ENCODE measurements around the gene VPS9D1. TPM values are rescaled to one million over a fixed set of nuclear protein-coding genes. Genes with fewer than 3 reads are reported as not detected.
A peak's percentile ranks its signal among the peaks of the same experiment; 100 is the strongest.

The VPS9D1 gene
- polyA plus RNA-seq, 2 of the 4 experiments (the other 2 are of a cell fraction), result 2.1 to 5.4 TPM

DNA sequence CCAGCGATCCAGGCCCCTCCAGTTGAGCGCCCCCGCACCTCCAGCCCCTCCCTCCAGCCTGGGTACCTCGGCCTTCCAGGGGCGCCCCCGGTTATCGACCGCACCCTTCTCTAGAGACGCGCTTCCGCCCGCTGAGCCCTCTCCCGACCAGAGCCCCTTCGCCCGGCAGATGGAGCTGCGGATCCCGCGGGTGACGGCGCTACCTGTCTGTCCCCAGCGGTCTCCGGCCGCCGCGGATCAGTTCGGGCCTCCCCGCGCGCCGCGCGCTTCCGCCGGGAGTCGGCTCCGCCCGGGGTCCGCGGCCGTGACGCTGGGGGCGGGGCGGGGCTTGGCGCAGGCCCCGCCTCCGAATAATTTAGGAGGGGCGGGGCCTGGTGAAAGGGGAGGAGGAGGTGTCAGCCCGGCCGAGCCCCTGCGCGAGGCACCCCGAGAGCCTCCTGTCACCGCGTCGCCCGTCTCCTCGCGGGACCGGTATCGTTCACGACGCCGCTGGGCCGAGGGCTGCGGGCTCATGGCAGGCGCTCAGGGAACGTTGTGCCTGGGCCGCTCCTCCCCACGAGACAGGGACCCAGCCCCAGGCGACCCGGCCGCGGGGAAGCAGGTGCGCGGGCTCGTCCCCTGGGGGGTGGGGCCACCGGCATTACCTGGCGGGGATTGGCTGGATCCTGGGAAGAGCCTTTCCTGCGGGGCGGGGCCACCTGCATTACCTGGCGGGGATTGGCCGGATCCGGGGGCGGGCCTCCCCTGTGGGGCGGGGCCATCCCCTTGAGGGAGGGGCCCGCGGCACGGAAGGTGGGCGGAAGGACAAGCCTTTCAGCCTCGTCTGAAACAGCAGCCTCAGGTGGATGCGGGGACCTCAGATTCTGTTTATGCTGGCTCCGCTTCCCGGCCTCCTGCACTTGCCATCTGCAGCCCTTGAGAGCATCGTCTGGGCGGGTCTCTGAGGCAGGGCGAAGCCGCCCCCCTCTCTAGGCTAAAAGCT is 19.0 kb downstream of the VPS9D1 start, which contains the start of gene SPATA2L (continued):
- no peak for TF ChIP-seq GATA3 (IDR thresholded peaks at IDR 0.05; ENCODE audit: borderline replicate concordance)
- TF ChIP-seq RCOR1 (IDR thresholded peaks at IDR 0.05; ENCODE audit: low read depth, low read length), result no peak
- TF ChIP-seq, protein P1, sequence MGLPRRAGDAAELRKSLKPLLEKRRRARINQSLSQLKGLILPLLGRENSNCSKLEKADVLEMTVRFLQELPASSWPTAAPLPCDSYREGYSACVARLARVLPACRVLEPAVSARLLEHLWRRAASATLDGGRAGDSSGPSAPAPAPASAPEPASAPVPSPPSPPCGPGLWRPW (IDR thresholded peaks at IDR 0.05), result no peak
- no peak for TF ChIP-seq FOSB (CRISPR knock-in tag; IDR thresholded peaks at IDR 0.05)
- no peak for TF ChIP-seq FOXS1 (CRISPR knock-in tag; IDR thresholded peaks at IDR 0.05)
- TF ChIP-seq MAZ (IDR thresholded peaks at IDR 0.05; ENCODE audit: borderline replicate concordance, low read depth, low read length), result no peak
- TF ChIP-seq CBX2 (IDR thresholded peaks at IDR 0.05; ENCODE audit: borderline replicate concordance, low read depth), result no peak
- TF ChIP-seq ZSCAN20 (CRISPR knock-in tag; IDR thresholded peaks at IDR 0.05), result no peak
- no peak for TF ChIP-seq NFE2L2 (conservative IDR thresholded peaks at IDR 0.05; ENCODE audit: low read length)
- no peak for TF ChIP-seq EHMT2 (IDR thresholded peaks at IDR 0.05; ENCODE audit: low read depth)

DNA sequence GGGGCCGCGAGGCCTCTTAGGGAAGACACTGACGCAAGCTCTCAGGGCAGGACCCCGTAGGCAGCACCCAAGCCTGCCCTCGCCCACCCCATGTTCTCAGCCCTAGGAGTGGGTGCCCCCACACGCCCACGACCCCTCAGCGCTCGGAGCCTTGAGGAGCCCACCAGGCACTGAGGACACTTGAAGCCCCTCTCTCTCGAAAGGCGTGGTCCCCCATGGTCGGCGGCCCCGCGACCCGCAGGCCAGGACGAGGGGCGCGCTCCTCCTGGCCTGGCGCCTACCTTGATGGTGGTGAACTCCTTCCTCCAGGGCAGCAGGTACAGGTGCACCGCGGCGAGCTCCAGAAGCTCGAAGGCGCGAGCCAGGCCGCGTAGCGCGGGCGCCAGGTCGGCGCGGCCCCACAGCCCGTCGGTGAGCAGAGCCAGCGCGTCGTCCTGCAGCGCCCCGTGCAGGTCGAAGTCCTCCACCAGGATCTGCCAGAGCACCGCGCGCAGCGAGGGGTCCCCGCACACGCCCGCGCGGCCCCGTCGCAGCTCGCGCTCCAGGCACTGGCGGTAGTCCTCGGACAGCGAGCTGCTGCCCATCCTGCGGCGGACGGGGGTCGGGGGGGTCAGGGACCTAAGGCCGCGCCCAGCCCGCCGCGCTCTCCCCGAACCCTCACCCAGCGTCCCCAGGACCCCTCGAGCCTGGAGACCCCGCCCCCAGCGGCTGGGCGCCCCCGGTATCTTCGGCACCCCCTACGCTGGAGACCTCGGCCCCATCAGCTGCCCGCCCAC is 19.9 kb downstream of the VPS9D1 start:
- DNase-seq (ENCODE audit: low read depth in 1 of 2, low spot score in 1 of 2), result peak; percentile 60 to 72
- no peaks in the 10 kb centered on the region for H3K9me3 ChIP-seq
- H3K4me3 ChIP-seq, result peak overlapping the region; percentile 69
- no peak for FAIRE-seq
- ATAC-seq, result peak; percentile 54 to 60
- 5% methylated on average over 31 of the region's 78 CpGs for WGBS (ENCODE audit: missing lambda C conversion rate)
- ChIA-PET POLR2A (interaction anchor here (0.7 to 2.6 kb wide), 5 partner anchors 11 to 162 kb away, joined by 3 to 24 read pairs (median 4); partner anchors contain the start of genes CDK10, CHMP1A and SPATA33), CTCF (interaction anchor here (0.6 to 4.3 kb wide), 41 partner anchors 9 to 249 kb away, joined by 3 to 33 read pairs (median 6); partner anchors contain the start of genes CDK10, CPNE7 and SPIRE2)
- peak overlapping the region; percentile 98 for H3K4me2 ChIP-seq
- H3K4me1 ChIP-seq, result peaks cover 12% of the 10 kb centered on the region
- H3K27ac ChIP-seq, result peak overlapping the region; percentile 82 to 92
- TF ChIP-seq, protein P2, sequence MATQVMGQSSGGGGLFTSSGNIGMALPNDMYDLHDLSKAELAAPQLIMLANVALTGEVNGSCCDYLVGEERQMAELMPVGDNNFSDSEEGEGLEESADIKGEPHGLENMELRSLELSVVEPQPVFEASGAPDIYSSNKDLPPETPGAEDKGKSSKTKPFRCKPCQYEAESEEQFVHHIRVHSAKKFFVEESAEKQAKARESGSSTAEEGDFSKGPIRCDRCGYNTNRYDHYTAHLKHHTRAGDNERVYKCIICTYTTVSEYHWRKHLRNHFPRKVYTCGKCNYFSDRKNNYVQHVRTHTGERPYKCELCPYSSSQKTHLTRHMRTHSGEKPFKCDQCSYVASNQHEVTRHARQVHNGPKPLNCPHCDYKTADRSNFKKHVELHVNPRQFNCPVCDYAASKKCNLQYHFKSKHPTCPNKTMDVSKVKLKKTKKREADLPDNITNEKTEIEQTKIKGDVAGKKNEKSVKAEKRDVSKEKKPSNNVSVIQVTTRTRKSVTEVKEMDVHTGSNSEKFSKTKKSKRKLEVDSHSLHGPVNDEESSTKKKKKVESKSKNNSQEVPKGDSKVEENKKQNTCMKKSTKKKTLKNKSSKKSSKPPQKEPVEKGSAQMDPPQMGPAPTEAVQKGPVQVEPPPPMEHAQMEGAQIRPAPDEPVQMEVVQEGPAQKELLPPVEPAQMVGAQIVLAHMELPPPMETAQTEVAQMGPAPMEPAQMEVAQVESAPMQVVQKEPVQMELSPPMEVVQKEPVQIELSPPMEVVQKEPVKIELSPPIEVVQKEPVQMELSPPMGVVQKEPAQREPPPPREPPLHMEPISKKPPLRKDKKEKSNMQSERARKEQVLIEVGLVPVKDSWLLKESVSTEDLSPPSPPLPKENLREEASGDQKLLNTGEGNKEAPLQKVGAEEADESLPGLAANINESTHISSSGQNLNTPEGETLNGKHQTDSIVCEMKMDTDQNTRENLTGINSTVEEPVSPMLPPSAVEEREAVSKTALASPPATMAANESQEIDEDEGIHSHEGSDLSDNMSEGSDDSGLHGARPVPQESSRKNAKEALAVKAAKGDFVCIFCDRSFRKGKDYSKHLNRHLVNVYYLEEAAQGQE (IDR thresholded peaks at IDR 0.05), result no peak
- no peak for TF ChIP-seq SMC3 (IDR thresholded peaks at IDR 0.05)
- TF ChIP-seq, protein P3, sequence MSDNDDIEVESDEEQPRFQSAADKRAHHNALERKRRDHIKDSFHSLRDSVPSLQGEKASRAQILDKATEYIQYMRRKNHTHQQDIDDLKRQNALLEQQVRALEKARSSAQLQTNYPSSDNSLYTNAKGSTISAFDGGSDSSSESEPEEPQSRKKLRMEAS (IDR thresholded peaks at IDR 0.05), result peak; percentile 20; the same call in 1 of the 2 replicates
- TF ChIP-seq FOSB (CRISPR knock-in tag; IDR thresholded peaks at IDR 0.05), result no peak
- TF ChIP-seq RNF2 (IDR thresholded peaks at IDR 0.05; ENCODE audit: borderline replicate concordance, low read depth), result peak; percentile 51; the same call in 1 of the 2 replicates
- no peak for TF ChIP-seq MAZ (IDR thresholded peaks at IDR 0.05; ENCODE audit: borderline replicate concordance, low read depth, low read length)
- TF ChIP-seq, protein P4, sequence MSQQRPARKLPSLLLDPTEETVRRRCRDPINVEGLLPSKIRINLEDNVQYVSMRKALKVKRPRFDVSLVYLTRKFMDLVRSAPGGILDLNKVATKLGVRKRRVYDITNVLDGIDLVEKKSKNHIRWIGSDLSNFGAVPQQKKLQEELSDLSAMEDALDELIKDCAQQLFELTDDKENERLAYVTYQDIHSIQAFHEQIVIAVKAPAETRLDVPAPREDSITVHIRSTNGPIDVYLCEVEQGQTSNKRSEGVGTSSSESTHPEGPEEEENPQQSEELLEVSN (IDR thresholded peaks at IDR 0.05; ENCODE audit: borderline replicate concordance, low read depth), result peak; percentile 40; the same call in 1 of the 2 replicates
- TF ChIP-seq EP300 (IDR thresholded peaks at IDR 0.05), result no peak
- no peak for TF ChIP-seq KDM1A (IDR thresholded peaks at IDR 0.05; ENCODE audit: low read depth)
- TF ChIP-seq PHF8 (IDR thresholded peaks at IDR 0.05; ENCODE audit: borderline replicate concordance, low read depth), result no peak
- TF ChIP-seq POLR2A (IDR thresholded peaks at IDR 0.05; ENCODE audit: low read length), result no peak

Measured in A549 (cell line).